H1 (cell line): ENCODE results near the gene DCDC2B. TPM values are rescaled to one million over a fixed set of nuclear protein-coding genes. Genes with fewer than 3 reads are reported as not detected.
A peak's percentile ranks its signal among the peaks of the same experiment; 100 is the strongest.

Experiments used
- CTCF ChIA-PET: fragments of 300-600 bp; sonication (Branson Sonifier 250); formaldehyde crosslinking; loops from one replicate; lab custom pipeline; 2021; ENCODE audit not compliant: partially characterized antibody; lab: Charles Lee
- POLR2A ChIA-PET: fragments of 300-600 bp; sonication (Branson Sonifier 250); formaldehyde crosslinking; loops from one replicate; lab custom pipeline; 2021; ENCODE audit warnings: inconsistent platforms; ENCODE audit not compliant: partially characterized antibody; lab: Charles Lee
- DNase-seq, 2 experiments: peaks; one replicate each; pipeline versions ENCODE4 v3.0.0 to v3.0.0-alpha.2; 2010 to 2022; ENCODE audit warnings: low spot score in 2 of 2, low read depth in 1 of 2, mixed read lengths in 1 of 2
- FAIRE-seq: peaks from 2 replicates; lab custom pipeline; 2011; peaks lifted over from hg19 to GRCh38; lab: Jason Lieb, UNC
- H2AFZ ChIP-seq: 2 replicates; pipeline ENCODE4 v1.8.1; 2012; ENCODE audit warnings: low read length, inconsistent platforms
- H2AK5ac ChIP-seq: 2 replicates; pipeline ENCODE4 v1.6.1; 2013; ENCODE audit warnings: low read depth, low read length
- H2BK120ac ChIP-seq: replicated peaks from 2 replicates; pipeline ENCODE3; 2013; ENCODE audit warnings: low read depth, low read length, inconsistent platforms
- H2BK12ac ChIP-seq: 2 replicates; pipeline ENCODE4 v1.6.1; 2013; ENCODE audit warnings: low read depth, low read length
- H2BK15ac ChIP-seq: 2 replicates; pipeline ENCODE4 v1.6.1; 2013; ENCODE audit warnings: low read length
- H2BK20ac ChIP-seq: 2 replicates; pipeline ENCODE4 v1.6.1; 2013; ENCODE audit warnings: low read length
- H2BK5ac ChIP-seq: 2 replicates; pipeline ENCODE4 v1.6.1; 2013; ENCODE audit warnings: low read depth, low read length
- H3K14ac ChIP-seq: 2 replicates; pipeline ENCODE4 v1.6.1; 2013; ENCODE audit warnings: inconsistent platforms; ENCODE audit not compliant: insufficient read length
- H3K18ac ChIP-seq: 2 replicates; pipeline ENCODE4 v1.6.1; 2013; ENCODE audit warnings: low read length; ENCODE audit errors: extremely low read depth
- H3K23ac ChIP-seq: 2 replicates; pipeline ENCODE4 v1.6.1; 2013; ENCODE audit warnings: inconsistent platforms; ENCODE audit not compliant: insufficient read length
- H3K23me2 ChIP-seq: 2 replicates; pipeline ENCODE4 v1.6.1; 2013; ENCODE audit warnings: low read depth, low read length
- H3K27ac ChIP-seq: 2 replicates; pipeline ENCODE4 v1.6.1; 2011; ENCODE audit warnings: low read depth, low read length, inconsistent platforms
- H3K27me3 ChIP-seq, 4 experiments: replicated peaks in 1 of 4; 1 replicate in 1 of 4; 2 replicates in 3 of 4; pipeline versions ENCODE4 v1.6.1 to v1.8.1; 2011 to 2013; ENCODE audit warnings: low read length in 3 of 4, mild to moderate bottlenecking in 3 of 4, inconsistent platforms in 2 of 4, mixed read lengths in 2 of 4, moderate library complexity in 1 of 4; ENCODE audit not compliant: control insufficient read depth in 3 of 4, insufficient read depth in 3 of 4; ENCODE audit errors: extremely low read depth in 1 of 4
- H3K36me3 ChIP-seq, 4 experiments: 2 replicates each; pipeline versions ENCODE4 v1.6.1 to v1.8.1; 2011 to 2013; ENCODE audit warnings: mild to moderate bottlenecking in 4 of 4, low read length in 3 of 4, moderate library complexity in 2 of 4, control low read depth in 1 of 4, inconsistent platforms in 1 of 4; ENCODE audit not compliant: insufficient read depth in 4 of 4, control insufficient read depth in 2 of 4
- H3K4ac ChIP-seq: replicated peaks from 2 replicates; pipeline ENCODE3; 2013; ENCODE audit warnings: low read length, low read depth, mixed read lengths, inconsistent platforms; ENCODE audit not compliant: insufficient read length
- H3K4me1 ChIP-seq, 4 experiments: replicated peaks in 1 of 4; 1 replicate in 1 of 4; 2 replicates in 3 of 4; pipeline versions ENCODE4 v1.6.1 to v1.8.1; 2011 to 2013; ENCODE audit warnings: low read length in 3 of 4, inconsistent platforms in 2 of 4, mixed read lengths in 1 of 4; ENCODE audit not compliant: insufficient read depth in 4 of 4, control insufficient read depth in 3 of 4
- H3K4me2 ChIP-seq, 2 experiments: 2 replicates each; pipeline versions ENCODE4 v1.6.1 to v1.8.1; 2011 to 2013; ENCODE audit warnings: low read depth in 2 of 2, low read length in 2 of 2, control low read depth in 1 of 2, inconsistent platforms in 1 of 2, mild to moderate bottlenecking in 1 of 2; ENCODE audit not compliant: insufficient read depth in 1 of 2
- H3K4me3 ChIP-seq, 4 experiments: fragments of 200-600, 300-600 bp in 1 of 4; sonication (generic), shearing (Covaris generic), sonication (Bioruptor Twin) in 1 of 4; 2 replicates each; pipeline versions ENCODE4 v1.5.1 to v1.8.1; 2011 to 2016; ENCODE audit warnings: low read length in 4 of 4, low read depth in 3 of 4, control low read depth in 2 of 4, inconsistent platforms in 2 of 4, mild to moderate bottlenecking in 2 of 4, mixed read lengths in 1 of 4, moderate library complexity in 1 of 4; ENCODE audit not compliant: insufficient read depth in 2 of 4; ENCODE audit errors: extremely low read depth in 1 of 4
- H3K56ac ChIP-seq: replicated peaks from 2 replicates; pipeline ENCODE3; 2013; ENCODE audit warnings: low read depth, mild to moderate bottlenecking, mixed read lengths, low read length, inconsistent platforms; ENCODE audit not compliant: insufficient read length
- H3K79me1 ChIP-seq: 2 replicates; pipeline ENCODE4 v1.6.1; 2013; ENCODE audit warnings: low read depth, low read length, control low read depth
- H3K79me2 ChIP-seq, 2 experiments: 2 replicates each; pipeline versions ENCODE4 v1.6.1 to v1.8.1; 2012 to 2013; ENCODE audit warnings: low read length in 2 of 2, mild to moderate bottlenecking in 2 of 2, inconsistent platforms in 1 of 2; ENCODE audit not compliant: insufficient read depth in 2 of 2, control insufficient read depth in 1 of 2
- H3K9ac ChIP-seq, 4 experiments: replicated peaks in 1 of 4; 1 replicate in 1 of 4; 2 replicates in 3 of 4; pipeline versions ENCODE4 v1.6.1 to v1.8.1; 2011 to 2013; ENCODE audit warnings: low read depth in 3 of 4, low read length in 3 of 4, control low read depth in 2 of 4, mild to moderate bottlenecking in 2 of 4, moderate library complexity in 2 of 4, inconsistent platforms in 1 of 4; ENCODE audit errors: extremely low read depth in 1 of 4
- H3K9me3 ChIP-seq, 2 experiments: 2 replicates each; pipeline versions ENCODE4 v1.6.1 to v1.8.1; 2012 to 2013; ENCODE audit warnings: mild to moderate bottlenecking in 2 of 2, moderate library complexity in 2 of 2, control low read depth in 1 of 2, inconsistent platforms in 1 of 2, low read depth in 1 of 2, low read length in 1 of 2, mixed read lengths in 1 of 2; ENCODE audit not compliant: insufficient read depth in 2 of 2
- H4K20me1 ChIP-seq, 2 experiments: replicated peaks in 1 of 2; 2 replicates each; pipeline versions ENCODE3 to v1.8.1; 2011 to 2013; ENCODE audit warnings: inconsistent platforms in 2 of 2, low read length in 2 of 2, mild to moderate bottlenecking in 1 of 2; ENCODE audit not compliant: insufficient read depth in 2 of 2, control insufficient read depth in 1 of 2
- H4K5ac ChIP-seq: 2 replicates; pipeline ENCODE4 v1.6.1; 2013; ENCODE audit warnings: low read length, low read depth, mixed read lengths, inconsistent platforms; ENCODE audit not compliant: insufficient read length
- H4K8ac ChIP-seq: 2 replicates; pipeline ENCODE4 v1.8.0; 2013; ENCODE audit warnings: mild to moderate bottlenecking, moderate library complexity, low read length, inconsistent platforms; ENCODE audit not compliant: insufficient read depth; ENCODE audit errors: extremely low read depth
- H4K91ac ChIP-seq: replicated peaks from 2 replicates; pipeline ENCODE3; 2013; ENCODE audit warnings: low read length, mixed read lengths, inconsistent platforms; ENCODE audit not compliant: insufficient read length
- CREB1 ChIP-seq: IDR thresholded peaks from 2 replicates; pipeline ENCODE4 v1.6.1; 2012; ENCODE audit warnings: inconsistent platforms
- MAX ChIP-seq: IDR thresholded peaks from 2 replicates; pipeline ENCODE4 v1.6.1; 2012; ENCODE audit warnings: inconsistent platforms
- POLR2A ChIP-seq, 2 experiments: IDR thresholded peaks; 1 replicate in 1 of 2; 2 replicates in 1 of 2; pipeline ENCODE4 v1.6.1; 2011; ENCODE audit warnings: low read depth in 2 of 2, low read length in 2 of 2, mild to moderate bottlenecking in 2 of 2; ENCODE audit errors: control extremely low read depth in 1 of 2
- POU5F1 ChIP-seq: IDR thresholded peaks from 2 replicates; pipeline ENCODE4 v1.6.1; 2011; ENCODE audit warnings: low read depth, mild to moderate bottlenecking, low read length, moderate library complexity
- RAD21 ChIP-seq, 2 experiments: IDR thresholded peaks in 1 of 2; conservative IDR thresholded peaks in 1 of 2; 2 replicates each; pipeline ENCODE4 v1.6.1; 2011; ENCODE audit warnings: low read depth in 2 of 2, low read length in 2 of 2, improper control_type of control experiment in 1 of 2, inconsistent platforms in 1 of 2, mild to moderate bottlenecking in 1 of 2, moderate library complexity in 1 of 2
- SIN3A ChIP-seq, 2 experiments: IDR thresholded peaks in 1 of 2; conservative IDR thresholded peaks in 1 of 2; 2 replicates each; pipeline ENCODE4 v1.6.1; 2011 to 2012; ENCODE audit warnings: low read length in 2 of 2, improper control_type of control experiment in 1 of 2, low read depth in 1 of 2, mild to moderate bottlenecking in 1 of 2
- TCF12 ChIP-seq: IDR thresholded peaks from 2 replicates; pipeline ENCODE4 v1.6.1; 2011; ENCODE audit warnings: low read depth, mild to moderate bottlenecking, low read length
- ZNF274 ChIP-seq: IDR thresholded peaks from 2 replicates; pipeline ENCODE4 v1.7.0; 2012; ENCODE audit warnings: low read length, borderline replicate concordance; ENCODE audit errors: extremely low read depth
- WGBS, 2 experiments: shearing (Covaris generic) in 1 of 2; methylation state at CpG; one replicate each; pipeline versions ENCODE4 v1.1.6 to v1.1.7; 2013 to 2015; ENCODE audit warnings: low lambda C conversion rate in 2 of 2, mixed read lengths in 2 of 2, inconsistent platforms in 1 of 2, low coverage in 1 of 2, missing lambda C conversion rate in 1 of 2; ENCODE audit not compliant: insufficient replicate concordance in 2 of 2, insufficient coverage in 1 of 2, insufficient read length in 1 of 2; ENCODE audit errors: extremely low coverage in 1 of 2, missing lambda C conversion rate in 1 of 2; 5-methylcytosine and 5-hydroxymethylcytosine counted together
- polyA plus RNA-seq, 7 experiments: library from polyadenylated mRNA; depleted of rRNA in 3 of 7; stranded (reverse) in 5 of 7; unstranded in 2 of 7; fragments of >200 nt in 5 of 7; fragments of 200-250 nt in 2 of 7; gene quantifications; 1 replicate in 5 of 7; 2 replicates in 1 of 7; 4 replicates in 1 of 7; pipeline versions ENCODE4 v1.2.1 to v1.2.3, GENCODE V29; 2011 to 2013; ENCODE audit warnings: missing spikeins in 2 of 7, mixed read lengths in 2 of 7
- total RNA-seq: library from RNA; stranded (reverse); fragmentation: NEBNext Ultra II Directional; extraction: Animal tissue kit (Norgen Biotek cat#: 25700); gene quantifications from 2 replicates; pipeline ENCODE4 v1.2.1, GENCODE V29; 2021

Gene DCDC2B
- total and polyA plus RNA-seq, 2 of the 8 experiments (the other 6 are each of a cell fraction or from before 2014, with no cell fraction given), result not detected

- 98% methylated on average over 2 of the region's 2 CpGs; no CpG with 5 or more reads in 1 of the 2 experiments for WGBS, 2 experiments
- Histone ChIP-seq H2BK120ac (no peak overlapping the region), H3K4me2 (no peak overlapping the region), H3K79me1 (peaks cover 2% of the 10 kb centered on the region; the same call in 1 of the 2 replicates), H3K9me3 (no peaks in the 10 kb centered on the region), H2AK5ac (no peak overlapping the region), H4K8ac (no peak overlapping the region), H3K9ac (no peak overlapping the region), H4K20me1 (peaks cover 4 to 11% of the 10 kb centered on the region in 2 experiments), H3K79me2 (peaks cover 7 to 30% of the 10 kb centered on the region in 2 experiments), H4K91ac (no peak overlapping the region), H2BK20ac (no peak overlapping the region), H3K4ac (no peak overlapping the region), H3K23me2 (no peaks in the 10 kb centered on the region), H3K23ac (no peak overlapping the region), H2BK15ac (no peak overlapping the region; the same call in 1 of the 2 replicates), H2BK12ac (no peak overlapping the region), H3K4me1 (no peaks in the 10 kb centered on the region; a peak in 2 of 7 replicates), H4K5ac (no peak overlapping the region), H3K56ac (no peak overlapping the region), H3K27me3 (no peaks in the 10 kb centered on the region), H2AFZ (no peak overlapping the region), H3K36me3 (peaks cover 37 to 79% (median 69%) of the 10 kb centered on the region in 4 experiments), H2BK5ac (0 out of 2 replicates have a peak overlapping the region, but pooled peaks have one; percentile 68), H3K4me3 (no peak overlapping the region), H3K27ac (no peak overlapping the region), H3K18ac (no peak overlapping the region), H3K14ac (no peak overlapping the region)
- POLR2A ChIA-PET, result interaction anchor here (0.6 to 21.3 kb wide), 9 partner anchors 2 to 150 kb away, joined by 3 to 332 read pairs (median 3); partner anchors contain the start of genes CCDC28B, IQCC, MARCKSL1 and TXLNA
- FAIRE-seq (no peak), DNase-seq (no peak)
- no peak for TF ChIP-seq ZNF274
- TF ChIP-seq POLR2A (IDR thresholded peaks at IDR 0.05; ENCODE audit: control extremely low read depth in 1 of 2, low read depth in 2 of 2, low read length in 2 of 2), result no peak
- TF ChIP-seq MAX, result no peak
- no peak for TF ChIP-seq SIN3A (conservative IDR thresholded peaks at IDR 0.05 in 1 of 2, IDR thresholded peaks at IDR 0.05 in 1 of 2; ENCODE audit: low read depth in 1 of 2, low read length in 2 of 2)
- no peak for TF ChIP-seq CREB1
- TF ChIP-seq POU5F1, result no peak
- TF ChIP-seq RAD21 (IDR thresholded peaks at IDR 0.05 in 1 of 2, conservative IDR thresholded peaks at IDR 0.05 in 1 of 2; ENCODE audit: low read depth in 2 of 2, low read length in 2 of 2), result no peak
- no peak for TF ChIP-seq TCF12
- CTCF ChIA-PET, result no interaction called here
Observed at GRCh38 chr1:32186491-32186890, 22.4 kb upstream of the DCDC2B start.
